Trophoblast cell (in vitro differentiated cells and primary cell): Measurements from ENCODE around the gene C1orf210.
A peak's percentile ranks its signal among the peaks of the same experiment; 100 is the strongest.

Experiments used
- DNase-seq, 2 donors: peaks; one replicate each; pipeline ENCODE4 v3.0.0-alpha.2; 2016
- H2AFZ ChIP-seq: 2 replicates; pipeline ENCODE4 v1.6.1; 2013; ENCODE audit warnings: low read length, moderate library complexity, mild to moderate bottlenecking; ENCODE audit not compliant: insufficient read depth, poor library complexity
- H2AK5ac ChIP-seq: 2 replicates; pipeline ENCODE4 v1.6.1; 2013; ENCODE audit warnings: mild to moderate bottlenecking, low read length
- H2BK120ac ChIP-seq: 2 replicates; pipeline ENCODE4 v1.6.1; 2013; ENCODE audit warnings: low read length, mild to moderate bottlenecking, moderate library complexity; ENCODE audit not compliant: insufficient read depth, poor library complexity
- H2BK12ac ChIP-seq: 2 replicates; pipeline ENCODE4 v1.6.1; 2013; ENCODE audit warnings: mild to moderate bottlenecking, low read length, moderate library complexity
- H2BK5ac ChIP-seq: 2 replicates; pipeline ENCODE4 v1.6.1; 2013; ENCODE audit warnings: low read length, low read depth, moderate library complexity, mild to moderate bottlenecking; ENCODE audit not compliant: poor library complexity
- H3K14ac ChIP-seq: 2 replicates; pipeline ENCODE4 v1.6.1; 2013; ENCODE audit warnings: mild to moderate bottlenecking, low read length
- H3K18ac ChIP-seq: 2 replicates; pipeline ENCODE4 v1.6.1; 2013; ENCODE audit warnings: mild to moderate bottlenecking, low read length
- H3K23ac ChIP-seq: 2 replicates; pipeline ENCODE4 v1.6.1; 2013; ENCODE audit warnings: low read length
- H3K27ac ChIP-seq: 2 replicates; pipeline ENCODE4 v1.5.1; 2013; ENCODE audit warnings: low read depth, mild to moderate bottlenecking, inconsistent platforms, low read length, moderate library complexity
- H3K27me3 ChIP-seq: 2 replicates; pipeline ENCODE4 v1.6.1; 2013; ENCODE audit warnings: inconsistent platforms, mild to moderate bottlenecking, low read length, moderate library complexity; ENCODE audit not compliant: insufficient read depth
- H3K36me3 ChIP-seq, 2 experiments: 1 replicate in 1 of 2; 2 replicates in 1 of 2; pipeline ENCODE4 v1.6.1; 2013; ENCODE audit warnings: low read length in 2 of 2, mild to moderate bottlenecking in 2 of 2, moderate library complexity in 1 of 2; ENCODE audit not compliant: insufficient read depth in 2 of 2, control insufficient read depth in 1 of 2
- H3K4ac ChIP-seq: 2 replicates; pipeline ENCODE4 v1.6.1; 2013; ENCODE audit warnings: low read depth, mild to moderate bottlenecking, low read length, moderate library complexity
- H3K4me1 ChIP-seq, 2 experiments: 1 replicate in 1 of 2; 2 replicates in 1 of 2; pipeline ENCODE4 v1.6.1; 2013; ENCODE audit warnings: low read length in 2 of 2, mild to moderate bottlenecking in 2 of 2, moderate library complexity in 1 of 2; ENCODE audit not compliant: insufficient read depth in 2 of 2, control insufficient read depth in 1 of 2
- H3K4me2 ChIP-seq: 2 replicates; pipeline ENCODE4 v1.6.1; 2013; ENCODE audit warnings: inconsistent platforms, mild to moderate bottlenecking, low read length, moderate library complexity
- H3K4me3 ChIP-seq: 2 replicates; pipeline ENCODE4 v1.5.1; 2013; ENCODE audit warnings: mild to moderate bottlenecking, low read depth, low read length, inconsistent platforms
- H3K79me1 ChIP-seq: one replicate; pipeline ENCODE4 v1.6.1; 2013; ENCODE audit warnings: low read length
- H3K79me2 ChIP-seq: 2 replicates; pipeline ENCODE4 v1.6.1; 2013; ENCODE audit warnings: low read length, mild to moderate bottlenecking; ENCODE audit not compliant: control insufficient read depth, insufficient read depth, poor library complexity
- H3K9ac ChIP-seq: 2 replicates; pipeline ENCODE4 v1.6.1; 2013; ENCODE audit warnings: mild to moderate bottlenecking, low read length
- H3K9me3 ChIP-seq: 2 replicates; pipeline ENCODE4 v1.6.1; 2013; ENCODE audit warnings: low read depth, mild to moderate bottlenecking, control low read depth, inconsistent platforms, low read length; ENCODE audit not compliant: insufficient read depth
- H4K12ac ChIP-seq: 2 replicates; pipeline ENCODE4 v1.6.1; 2013; ENCODE audit warnings: low read depth, mild to moderate bottlenecking, low read length, moderate library complexity
- H4K8ac ChIP-seq: 2 replicates; pipeline ENCODE4 v1.6.1; 2013; ENCODE audit warnings: low read depth, mild to moderate bottlenecking, low read length, moderate library complexity
- H4K91ac ChIP-seq: one replicate; pipeline ENCODE4 v1.6.1; 2013; ENCODE audit warnings: low read depth, mild to moderate bottlenecking, low read length, moderate library complexity
- WGBS: extraction: QIAGEN DNeasy Blood & Tissue Kit; methylation state at CpG from one replicate; pipeline ENCODE4 v1.1.7; 2013; ENCODE audit warnings: missing lambda C conversion rate; ENCODE audit not compliant: insufficient read length, insufficient coverage; ENCODE audit errors: extremely low coverage; 5-methylcytosine and 5-hydroxymethylcytosine counted together

Gene C1orf210

GRCh38 chr1:43311521-43311920 lies 26.1 kb upstream of the C1orf210 start:
- H2BK5ac ChIP-seq: no peak overlapping the region
- H4K91ac ChIP-seq: no peak overlapping the region
- no peak overlapping the region for H3K18ac ChIP-seq
- H2AFZ ChIP-seq: no peak overlapping the region
- no peak overlapping the region for H3K23ac ChIP-seq
- H3K14ac ChIP-seq: no peak overlapping the region
- no peak overlapping the region for H2BK12ac ChIP-seq
- no peaks in the 10 kb centered on the region for H3K36me3 ChIP-seq
- H2BK120ac ChIP-seq: no peak overlapping the region
- H4K8ac ChIP-seq: no peak overlapping the region
- no peaks in the 10 kb centered on the region for H3K79me2 ChIP-seq
- H3K4me3 ChIP-seq: peak overlapping the region; percentile 5
- no peak overlapping the region for H3K4me2 ChIP-seq
- no peak overlapping the region for H2AK5ac ChIP-seq
- no CpG with 5 or more reads among the region's 9 CpGs for WGBS
- peaks cover 2% of the 10 kb centered on the region for H3K9me3 ChIP-seq
- no peak overlapping the region for H3K9ac ChIP-seq
- H3K4me1 ChIP-seq: no peaks in the 10 kb centered on the region
- H4K12ac ChIP-seq: no peak overlapping the region
- H3K4ac ChIP-seq: no peak overlapping the region
- no peak overlapping the region for H3K27ac ChIP-seq
- no peaks in the 10 kb centered on the region for H3K27me3 ChIP-seq
- H3K79me1 ChIP-seq: no peaks in the 10 kb centered on the region
- no peak for DNase-seq

- Histone ChIP-seq H3K9me3 (peaks cover 3% of the 10 kb centered on the region), H3K14ac (no peak overlapping the region), H3K23ac (no peak overlapping the region), H2AK5ac (no peak overlapping the region), H3K4ac (no peak overlapping the region), H2AFZ (no peak overlapping the region), H3K4me2 (no peak overlapping the region), H3K4me1 (no peaks in the 10 kb centered on the region), H3K9ac (no peak overlapping the region), H3K4me3 (no peak overlapping the region), H4K91ac (no peak overlapping the region), H2BK120ac (no peak overlapping the region), H2BK12ac (no peak overlapping the region), H2BK5ac (no peak overlapping the region), H3K27me3 (no peaks in the 10 kb centered on the region), H3K18ac (no peak overlapping the region), H3K79me1 (no peaks in the 10 kb centered on the region), H3K36me3 (no peaks in the 10 kb centered on the region), H3K79me2 (no peaks in the 10 kb centered on the region), H4K8ac (no peak overlapping the region), H3K27ac (no peak overlapping the region), H4K12ac (no peak overlapping the region)
- WGBS: no CpG with 5 or more reads among the region's 13 CpGs
- no peak for DNase-seq
These were observed 24.1 kb upstream of the C1orf210 start for GRCh38 chr1:43309405-43310025.

- Histone ChIP-seq H3K27ac (no peak overlapping the region), H3K4ac (no peak overlapping the region), H3K9me3 (peaks cover 3% of the 10 kb centered on the region), H3K27me3 (no peaks in the 10 kb centered on the region), H2BK5ac (no peak overlapping the region), H3K36me3 (no peaks in the 10 kb centered on the region), H3K4me3 (no peak overlapping the region), H3K23ac (no peak overlapping the region), H3K9ac (no peak overlapping the region), H4K8ac (no peak overlapping the region), H2AFZ (no peak overlapping the region), H4K12ac (no peak overlapping the region), H3K79me2 (no peaks in the 10 kb centered on the region), H2BK120ac (no peak overlapping the region), H3K4me1 (no peaks in the 10 kb centered on the region), H3K79me1 (no peaks in the 10 kb centered on the region), H2AK5ac (no peak overlapping the region), H4K91ac (no peak overlapping the region), H3K4me2 (no peak overlapping the region), H2BK12ac (no peak overlapping the region), H3K14ac (no peak overlapping the region), H3K18ac (no peak overlapping the region)
- DNase-seq: no peak
- WGBS: no CpG with 5 or more reads among the region's 20 CpGs
These were observed 23.4 kb upstream of the C1orf210 start for GRCh38 chr1:43308635-43309404.

- no CpG with 5 or more reads among the region's 9 CpGs for WGBS
These were observed 22.2 kb upstream of the C1orf210 start for GRCh38 chr1:43307458-43308158.

More at GRCh38 chr1:43307458-43308158, 22.2 kb upstream of the C1orf210 start:
- H3K4me2 ChIP-seq: no peak overlapping the region
- H2BK12ac ChIP-seq: no peak overlapping the region
- H3K9ac ChIP-seq: no peak overlapping the region
- DNase-seq: no peak
- no peak overlapping the region for H2AFZ ChIP-seq
- peaks cover 3% of the 10 kb centered on the region for H3K9me3 ChIP-seq
- H2AK5ac ChIP-seq: no peak overlapping the region
- H2BK120ac ChIP-seq: no peak overlapping the region
- no peak overlapping the region for H4K8ac ChIP-seq
- H3K4me3 ChIP-seq: no peak overlapping the region
- no peaks in the 10 kb centered on the region for H3K79me2 ChIP-seq
- no peak overlapping the region for H3K27ac ChIP-seq
- H3K14ac ChIP-seq: no peak overlapping the region
- H3K4me1 ChIP-seq: no peaks in the 10 kb centered on the region
- H2BK5ac ChIP-seq: no peak overlapping the region
- no peaks in the 10 kb centered on the region for H3K79me1 ChIP-seq
- H4K12ac ChIP-seq: no peak overlapping the region
- no peaks in the 10 kb centered on the region for H3K36me3 ChIP-seq
- H4K91ac ChIP-seq: no peak overlapping the region
- H3K18ac ChIP-seq: no peak overlapping the region
- H3K23ac ChIP-seq: no peak overlapping the region
- H3K27me3 ChIP-seq: no peaks in the 10 kb centered on the region
- no peak overlapping the region for H3K4ac ChIP-seq
